Inferior parietal cortex (tissue), 1 donor: ENCODE data around the gene SLC6A15.

Source experiments
- DNase-seq: peaks from one replicate; pipeline ENCODE4 v3.0.0-alpha.2; 2016; ENCODE audit errors: extremely low spot score

SLC6A15 gene

DNA sequence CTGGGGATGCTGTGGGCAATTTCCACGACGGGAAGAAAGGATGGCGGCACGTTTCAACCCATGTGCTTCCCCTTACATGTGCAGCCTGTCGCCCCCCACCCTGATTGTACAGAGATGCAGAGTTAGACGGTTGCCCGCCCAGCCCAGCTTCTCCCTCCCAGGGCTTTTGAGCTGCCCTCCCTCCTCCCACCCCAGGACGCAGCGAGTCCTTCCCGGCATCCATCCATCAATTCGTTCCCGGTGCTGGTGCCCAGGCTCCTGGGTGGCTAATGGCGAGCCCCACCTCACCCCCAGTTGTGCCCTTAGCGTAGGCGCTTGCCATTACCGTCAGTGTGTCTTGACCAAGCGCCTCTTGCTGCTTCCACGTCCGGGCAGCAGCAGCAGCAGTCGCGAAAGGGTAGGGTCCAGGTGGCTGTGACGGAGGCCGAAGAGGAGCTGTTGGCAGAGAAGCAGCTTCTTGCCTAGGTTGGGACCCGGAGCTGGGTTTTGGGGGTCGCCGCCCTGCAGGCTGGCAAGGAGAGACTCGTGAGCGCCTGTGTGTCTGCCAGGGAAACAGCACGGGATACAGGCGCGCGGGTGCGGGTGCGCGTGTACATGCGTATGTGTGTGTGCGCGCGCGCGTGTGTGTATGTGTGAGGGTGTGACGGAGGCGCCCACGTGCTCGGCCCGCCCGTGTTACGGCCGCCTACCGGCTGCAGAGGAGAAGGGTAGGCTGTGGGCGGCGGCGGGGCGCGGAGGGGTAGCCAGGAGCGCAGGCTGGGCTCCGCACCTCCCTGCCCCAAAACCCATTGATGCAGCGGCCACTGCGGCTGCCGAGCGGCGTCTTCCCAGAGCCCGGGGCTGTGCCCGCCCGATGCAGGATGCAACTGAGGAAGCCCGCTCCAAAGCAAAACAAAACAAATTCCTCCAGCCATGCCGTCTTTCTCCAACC lies at the start of gene SLC6A15:
Gene SLC6A15, minus strand, starts transcription at position 602 of the 931 bp plus-strand sequence. CDS start 20,679 bp downstream, outside the sequence.
- peak; percentile 73 for DNase-seq

DNA sequence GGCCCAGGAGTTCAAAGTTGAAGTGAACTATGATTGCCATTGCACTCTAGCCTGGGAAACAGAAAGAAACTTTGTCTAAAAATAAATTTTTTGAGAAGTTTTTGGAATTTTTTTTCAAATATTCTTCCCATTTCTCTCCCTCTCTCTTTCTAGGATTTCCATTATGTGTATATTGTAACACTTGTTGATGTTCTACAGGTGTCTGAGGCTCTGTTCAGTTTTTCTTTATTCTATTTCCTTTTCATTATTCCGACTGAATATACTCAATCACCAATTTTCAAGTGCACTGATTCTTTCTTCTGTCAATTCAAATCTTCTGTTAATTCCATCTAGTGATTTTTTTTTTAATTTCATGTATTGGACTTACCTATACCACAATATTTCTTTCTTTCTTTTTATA lies 48.3 kb upstream of the SLC6A15 start:
- DNase-seq, result no peak

DNA sequence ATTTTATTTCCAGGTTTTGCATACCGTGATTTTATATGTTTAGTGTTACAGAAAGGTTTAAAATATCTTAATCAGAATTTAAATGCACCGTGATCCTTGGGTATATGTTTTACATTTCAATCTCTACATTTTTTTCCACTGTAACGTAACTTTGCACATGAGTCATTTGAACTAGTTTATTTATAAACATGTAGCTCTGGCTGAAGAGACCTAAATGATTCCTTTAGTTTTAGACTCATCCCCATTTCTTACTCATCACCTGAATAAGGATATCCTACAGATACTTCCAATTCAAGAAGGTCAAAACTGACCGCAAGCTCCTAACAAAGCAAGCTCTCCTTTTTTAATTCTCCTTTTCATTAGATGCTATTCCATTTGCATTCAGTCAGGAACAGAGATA lies 42.7 kb upstream of the SLC6A15 start:
- DNase-seq, result no peak

DNA sequence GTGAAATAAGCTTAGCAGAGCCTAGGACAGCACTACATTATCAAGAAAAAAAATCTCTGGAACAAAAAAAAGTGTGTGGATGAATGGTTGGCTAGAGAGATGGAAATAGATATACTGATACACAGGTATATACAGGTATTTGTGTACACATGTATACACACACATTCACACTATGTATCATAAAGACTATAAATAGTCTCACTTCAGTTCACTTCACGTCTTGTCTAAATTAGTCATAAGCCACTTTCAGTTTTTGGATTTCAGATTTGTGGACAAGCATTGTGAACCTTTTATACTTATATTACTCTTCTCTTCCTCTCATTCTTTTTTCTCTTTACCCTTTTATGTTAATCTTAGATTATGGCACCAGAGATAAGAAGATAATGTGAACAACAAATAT lies 41.8 kb upstream of the SLC6A15 start:
- no peak for DNase-seq

DNA sequence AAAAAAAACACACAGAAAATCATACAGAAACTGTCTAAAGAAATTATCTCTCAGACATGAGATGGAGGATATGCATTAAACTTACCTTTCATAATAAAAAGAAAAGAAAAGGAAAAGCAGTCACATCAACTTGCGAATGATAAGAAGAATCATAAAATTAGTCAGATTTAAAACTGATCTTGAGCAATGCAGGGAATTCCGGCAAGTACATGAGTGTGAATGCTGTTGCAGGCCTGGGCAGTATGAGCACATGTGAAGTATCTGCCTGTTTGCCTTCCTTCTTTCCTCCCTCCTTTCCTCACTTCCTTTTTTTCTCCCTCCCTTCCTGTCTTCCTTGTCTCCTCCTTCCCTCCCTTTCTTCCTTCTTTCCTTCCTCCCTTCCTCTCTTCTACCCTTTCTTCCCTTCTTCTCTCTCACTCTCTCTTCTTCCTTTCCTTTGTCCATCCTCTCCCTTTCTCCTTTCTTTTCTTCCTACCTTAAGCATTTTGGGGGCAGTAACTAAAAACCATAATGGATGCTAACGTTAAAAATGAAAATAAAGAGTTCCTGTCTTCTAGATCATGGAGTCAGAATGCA lies 38.5 kb upstream of the SLC6A15 start:
- no peak for DNase-seq

DNA sequence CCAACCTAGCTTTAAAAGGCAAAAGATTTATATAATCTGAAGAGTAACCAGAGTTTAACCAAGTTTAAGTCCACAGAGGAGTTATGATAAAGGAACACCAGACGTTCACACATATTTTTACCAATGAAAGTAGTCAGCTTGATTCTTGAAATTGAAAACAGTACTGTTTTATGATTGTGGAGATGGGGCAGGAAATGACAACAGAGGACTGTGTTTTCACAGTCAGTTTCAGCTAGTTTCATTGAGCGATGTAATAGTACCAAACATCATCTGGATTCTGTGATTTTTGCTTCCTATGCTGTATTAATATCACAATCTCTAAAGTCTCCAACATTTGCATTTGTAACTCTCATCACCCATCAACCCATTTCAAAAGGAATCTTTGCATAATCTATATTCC lies 34.2 kb upstream of the SLC6A15 start:
- DNase-seq, result no peak

DNA sequence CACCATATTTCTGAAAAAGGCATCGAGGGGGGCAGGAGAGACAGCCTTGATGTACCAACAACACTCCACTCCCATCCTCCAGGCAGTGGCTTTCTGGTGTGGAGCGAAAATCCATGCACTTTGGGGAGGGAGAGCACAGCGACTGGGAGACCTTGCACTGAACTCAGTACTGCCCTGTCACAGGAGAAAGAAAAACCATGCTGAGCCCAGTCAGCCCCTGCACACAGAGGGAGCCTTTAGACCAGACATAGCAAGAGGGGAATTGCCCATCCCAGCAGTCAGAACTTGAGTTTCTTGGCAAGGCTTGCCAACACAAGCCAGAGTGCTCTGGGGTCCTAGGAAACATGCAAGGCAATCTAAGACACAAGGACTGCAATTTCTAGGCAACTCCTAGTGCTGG lies 24.8 kb upstream of the SLC6A15 start:
- DNase-seq, result no peak

DNA sequence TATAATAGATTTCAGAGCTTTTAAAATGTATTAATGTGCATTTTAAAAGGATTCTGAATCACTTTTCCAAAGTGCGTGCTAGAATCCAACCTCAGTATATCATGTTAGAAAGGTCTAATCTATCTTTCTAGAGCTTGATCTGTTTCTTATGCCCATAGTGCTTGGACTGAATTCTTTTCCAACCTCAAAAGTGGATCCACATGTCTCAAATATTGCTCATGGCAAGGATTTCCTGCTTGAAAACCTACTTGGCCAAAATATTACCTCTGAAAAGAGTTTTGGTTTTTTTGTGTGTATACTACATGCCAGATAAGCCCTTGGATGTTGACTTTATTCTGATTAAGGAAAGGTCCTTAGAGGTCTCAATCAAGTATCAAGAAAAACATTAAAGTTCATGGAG lies 16.9 kb upstream of the SLC6A15 start:
- no peak for DNase-seq

DNA sequence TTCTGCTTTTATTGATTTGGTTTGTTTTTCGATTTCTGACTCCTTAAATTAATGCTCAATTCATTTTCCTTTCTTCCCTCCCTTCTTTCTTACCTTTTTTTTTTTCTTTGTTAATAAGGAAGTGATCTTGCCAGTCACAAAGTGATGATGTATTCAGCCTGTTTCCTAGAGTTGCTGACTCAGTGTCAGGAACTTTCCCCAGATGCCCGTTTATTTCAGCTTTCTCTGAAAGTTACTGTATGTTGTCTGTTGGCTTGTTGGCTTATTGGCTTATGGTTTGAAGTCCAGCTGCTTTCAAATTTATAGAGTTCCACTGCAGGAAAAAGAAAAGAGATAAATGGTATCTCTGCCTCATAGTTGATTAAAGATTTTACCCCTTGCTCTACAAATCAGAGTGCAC lies 12.4 kb upstream of the SLC6A15 start:
- no peak for DNase-seq

DNA sequence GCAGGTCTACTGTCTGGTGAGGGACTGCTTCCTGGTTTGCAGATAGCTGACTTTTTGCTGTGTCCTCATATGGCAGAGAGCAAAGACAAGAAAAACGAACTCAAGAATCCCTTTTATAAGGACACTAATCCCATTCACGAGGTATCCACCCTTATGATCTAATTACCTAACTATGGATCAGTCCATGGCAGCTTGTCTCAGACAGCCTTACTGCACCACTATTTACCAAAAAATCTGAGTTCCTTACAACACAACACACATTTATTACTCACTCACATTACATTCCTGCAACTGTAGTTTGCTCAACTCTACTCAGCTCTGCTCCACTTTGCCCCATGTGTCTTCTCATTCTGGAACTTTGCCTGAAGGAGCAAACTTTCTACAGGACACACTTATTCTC lies 10.1 kb upstream of the SLC6A15 start:
- no peak for DNase-seq

DNA sequence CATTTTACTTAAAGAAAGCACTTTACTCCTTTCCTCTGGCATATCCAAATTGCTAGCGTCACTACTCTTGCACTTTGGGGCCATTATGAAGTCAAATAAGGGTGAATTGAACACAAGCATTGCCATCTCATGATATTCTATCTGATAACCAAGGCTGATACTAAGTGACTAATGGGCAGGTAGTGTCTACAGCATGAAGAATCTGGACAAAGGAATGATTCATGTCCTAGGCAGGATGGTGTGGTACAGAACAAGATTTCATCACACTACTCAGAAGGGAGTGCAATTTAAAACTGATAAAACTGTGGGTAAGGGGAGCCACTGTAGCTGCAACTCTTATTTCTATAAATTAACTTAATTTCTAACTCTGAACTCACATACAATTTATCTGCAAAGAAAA lies 7.7 kb upstream of the SLC6A15 start:
- DNase-seq, result no peak

DNA sequence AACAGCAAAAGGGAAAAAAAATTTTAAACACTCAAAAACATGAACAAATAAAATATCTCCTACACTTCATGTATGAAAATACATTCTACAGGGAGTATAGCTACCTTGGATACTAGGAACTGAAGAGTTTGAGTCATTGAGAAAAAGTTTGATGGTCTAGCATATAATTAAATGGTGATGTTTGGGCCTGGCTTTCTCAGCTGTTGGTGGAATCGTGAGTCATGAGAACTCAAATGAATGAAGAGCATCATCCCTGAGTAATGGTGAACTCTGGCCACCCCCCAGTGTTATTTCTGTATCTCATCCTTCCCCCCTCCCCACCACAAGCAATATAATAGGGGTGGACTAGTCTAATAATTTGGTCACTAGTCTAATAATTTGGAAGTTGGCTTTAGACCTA lies 6.7 kb upstream of the SLC6A15 start:
- no peak for DNase-seq

DNA sequence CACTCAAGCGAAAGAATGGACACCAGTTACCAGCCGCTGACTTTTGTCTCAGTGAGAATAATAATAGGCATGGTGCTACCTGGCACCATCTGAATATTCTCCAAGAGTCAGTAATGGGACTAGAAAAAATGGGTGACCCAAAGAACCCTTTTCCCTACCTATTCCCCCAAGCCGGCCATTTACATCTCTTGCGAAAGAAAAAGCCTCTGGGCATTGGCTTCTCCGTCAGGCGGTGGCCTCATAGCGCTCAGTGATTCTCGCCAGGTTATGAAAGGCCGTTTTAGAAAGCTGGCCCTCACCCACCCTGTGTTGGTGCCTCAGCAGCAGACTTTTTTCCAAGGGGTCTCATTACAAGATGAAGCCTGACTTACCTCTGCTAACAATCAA lies 523 bp upstream of the SLC6A15 start:
- no peak for DNase-seq

DNA sequence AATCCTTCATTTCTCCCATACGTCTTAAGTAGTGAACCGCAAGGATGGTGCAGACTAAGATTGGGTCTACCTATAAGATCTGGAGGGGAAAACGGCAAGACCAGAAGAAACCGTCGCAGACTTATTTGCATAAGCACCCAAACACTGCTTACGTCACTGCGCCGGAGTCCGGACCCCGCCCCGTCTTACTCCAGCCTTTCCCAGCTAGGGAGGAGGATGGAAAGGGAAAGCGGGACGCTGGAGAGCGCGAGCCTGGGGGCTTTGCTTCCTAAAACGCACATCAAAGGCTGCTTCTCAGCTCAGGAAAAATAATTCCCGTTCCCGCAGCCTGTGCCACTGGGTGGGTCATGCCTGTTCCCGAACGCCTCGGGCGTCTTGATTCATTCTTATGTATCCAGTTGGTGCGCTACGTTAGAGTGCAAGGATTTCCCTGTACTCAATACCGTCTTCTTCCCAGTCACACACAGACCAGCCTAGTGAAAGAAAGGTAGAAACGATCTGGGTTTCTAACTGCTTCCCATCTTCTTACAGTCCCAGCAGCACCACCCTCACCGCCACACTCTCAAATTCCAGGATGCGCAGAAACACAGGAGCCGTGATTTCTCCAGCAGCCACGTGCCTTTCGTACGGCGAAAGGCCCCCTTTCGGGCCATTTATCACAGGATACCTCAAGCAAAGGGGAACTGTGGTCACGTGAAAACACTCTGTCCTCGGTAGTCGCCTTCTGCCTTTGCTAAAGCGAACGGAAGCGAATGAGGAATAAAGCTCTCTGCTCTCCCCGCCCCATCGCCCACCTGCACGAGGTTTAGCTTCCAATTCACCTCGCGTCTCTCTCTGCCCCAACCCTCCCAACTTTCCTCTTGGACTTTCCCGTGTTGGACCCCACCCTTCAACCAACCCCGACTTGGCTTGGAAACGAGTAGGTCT lies 1.1 kb downstream of the SLC6A15 start:
- DNase-seq, result peak; percentile 80

DNA sequence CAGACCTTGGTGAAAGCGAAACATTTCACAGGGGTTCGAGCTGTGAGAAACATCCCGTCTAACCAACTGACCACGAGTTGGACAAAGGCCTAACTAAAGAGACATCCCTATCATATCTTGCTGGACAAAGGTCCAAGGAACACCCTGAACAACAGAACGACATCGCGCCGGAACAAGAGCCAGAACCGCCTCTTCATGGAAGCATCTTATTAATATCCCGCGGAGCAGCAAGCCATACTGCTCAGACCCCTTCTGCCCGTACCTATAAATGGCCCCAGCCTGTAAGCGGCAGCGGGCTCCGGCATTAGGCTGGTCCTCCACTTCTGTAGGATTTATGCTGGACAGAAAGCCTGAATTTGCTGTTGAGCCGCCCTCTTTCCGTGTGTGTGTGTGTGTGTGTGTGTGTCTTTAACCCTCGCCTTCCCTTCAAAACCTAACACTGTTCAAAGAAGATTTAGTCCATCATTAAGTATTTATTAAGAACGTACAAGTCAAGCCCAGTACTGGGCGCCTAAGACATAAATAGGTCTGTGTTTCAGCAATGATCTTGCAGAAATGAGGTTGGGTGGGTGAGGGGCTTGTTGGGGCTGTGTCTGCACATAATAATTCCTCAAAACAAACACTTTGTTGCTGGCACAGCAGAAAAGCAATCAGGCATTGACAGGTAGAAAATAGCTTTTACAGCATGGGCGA lies 1.9 kb downstream of the SLC6A15 start:
- DNase-seq, result peak; percentile 38

DNA sequence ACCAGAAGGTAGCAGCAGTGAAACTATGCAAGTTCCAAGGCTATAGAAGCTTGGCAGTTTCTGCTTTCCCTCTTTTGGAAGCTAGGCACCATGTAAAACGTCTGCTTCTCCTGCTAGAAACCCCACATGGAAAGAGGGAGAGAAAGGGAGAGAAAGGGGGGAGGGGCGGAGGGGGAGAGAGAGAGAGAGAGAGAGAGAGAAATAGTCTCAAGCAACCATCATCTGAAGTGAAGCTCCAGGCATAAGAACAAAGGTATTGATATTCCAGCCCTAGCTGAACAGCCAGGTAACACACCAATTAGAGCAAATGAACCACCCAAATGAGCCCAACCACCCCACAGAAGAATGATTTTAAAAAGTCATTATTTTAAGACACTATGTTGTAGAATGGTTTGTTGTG lies 8.5 kb downstream of the SLC6A15 start:
- no peak for DNase-seq

DNA sequence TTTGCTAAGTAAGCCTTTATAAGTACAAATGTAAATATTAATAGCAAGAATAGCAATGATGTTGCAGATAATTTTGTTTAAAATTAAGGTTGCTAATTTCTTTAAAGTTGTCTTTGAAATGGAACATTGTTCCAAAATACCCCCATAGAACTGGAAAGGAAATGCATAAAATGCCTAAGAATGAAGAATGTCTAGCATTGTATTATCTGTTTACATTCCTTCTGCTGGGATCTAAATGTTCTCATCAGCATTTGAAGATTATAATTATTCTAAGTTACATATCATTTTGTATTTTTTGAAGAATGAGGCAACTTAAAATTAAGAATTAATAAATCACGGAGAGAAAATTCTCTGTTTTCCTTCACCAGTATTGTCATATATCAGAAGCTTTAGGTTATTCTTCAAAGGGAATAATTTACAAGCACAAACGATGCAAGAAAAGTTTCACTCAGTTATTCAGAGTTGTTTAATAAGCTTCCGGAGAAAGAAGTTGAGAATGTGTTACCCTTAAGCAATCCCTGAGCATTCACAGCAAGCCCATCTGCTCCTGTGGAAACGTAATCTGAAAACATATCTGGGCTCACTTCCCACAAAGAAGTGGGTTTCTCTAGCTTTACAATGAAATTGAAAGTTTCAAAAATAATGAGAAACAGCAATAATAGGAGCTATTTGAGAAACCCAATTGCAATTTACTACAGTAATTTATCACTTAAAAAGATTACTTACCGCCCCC lies 21.3 kb downstream of the SLC6A15 start:
- DNase-seq, result no peak

DNA sequence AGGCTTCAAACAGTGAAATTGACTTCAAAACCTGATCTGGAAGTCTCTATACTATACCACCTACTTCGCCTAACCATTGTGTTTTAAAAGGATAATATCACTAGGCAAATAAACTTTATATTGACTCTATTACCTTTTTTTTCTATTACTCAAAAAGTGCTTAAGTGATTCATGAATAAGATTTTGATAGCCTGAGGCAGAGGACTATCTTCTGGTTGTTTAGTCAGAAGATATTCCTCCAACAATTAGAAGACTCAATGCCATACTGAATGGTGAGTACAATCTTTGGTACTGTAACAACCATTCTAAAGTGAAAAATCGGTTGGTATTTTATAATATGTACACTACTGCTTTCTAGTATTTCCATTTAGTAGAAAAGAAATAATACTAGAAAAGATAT lies 22.8 kb downstream of the SLC6A15 start:
- DNase-seq, result no peak

DNA sequence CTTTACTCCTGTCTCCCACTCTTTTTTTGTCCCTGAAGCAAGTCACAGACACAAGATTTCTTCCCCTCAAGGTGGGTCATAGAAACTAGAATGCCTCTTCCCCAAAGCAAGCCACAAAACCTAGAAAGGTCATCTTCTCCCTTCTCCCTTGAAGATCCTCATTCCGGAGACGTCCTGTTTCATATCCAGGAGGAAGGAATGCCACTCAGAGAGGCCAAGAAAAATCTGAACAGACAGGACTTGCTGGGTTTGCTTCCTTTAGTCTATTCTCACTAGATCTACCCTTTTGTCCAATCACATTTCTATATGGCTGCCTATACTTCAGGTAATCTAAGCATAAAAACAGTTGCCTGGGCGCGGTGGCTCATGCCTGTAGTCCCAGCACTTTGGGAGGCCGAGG lies 23.7 kb downstream of the SLC6A15 start:
- DNase-seq, result no peak

DNA sequence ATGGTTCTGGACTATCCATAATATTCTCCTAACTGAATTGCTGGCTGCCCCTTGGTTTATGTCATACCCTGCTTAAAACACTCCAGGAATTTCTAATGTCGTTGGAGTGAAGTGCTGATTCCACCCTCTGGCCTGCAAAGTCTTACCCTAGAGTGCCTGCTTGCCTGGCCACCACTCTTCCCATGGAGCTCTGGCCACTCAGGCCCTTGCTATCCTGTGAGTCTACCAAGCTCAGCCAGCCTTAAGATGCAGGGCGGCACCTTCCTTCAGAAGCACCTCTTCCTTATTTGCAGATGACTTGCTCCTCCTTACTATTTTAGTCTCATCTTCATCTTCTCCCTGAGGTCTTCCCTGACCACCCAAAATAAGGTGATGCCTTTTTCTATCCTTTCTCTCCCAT lies 35.3 kb downstream of the SLC6A15 start:
- DNase-seq, result no peak

DNA sequence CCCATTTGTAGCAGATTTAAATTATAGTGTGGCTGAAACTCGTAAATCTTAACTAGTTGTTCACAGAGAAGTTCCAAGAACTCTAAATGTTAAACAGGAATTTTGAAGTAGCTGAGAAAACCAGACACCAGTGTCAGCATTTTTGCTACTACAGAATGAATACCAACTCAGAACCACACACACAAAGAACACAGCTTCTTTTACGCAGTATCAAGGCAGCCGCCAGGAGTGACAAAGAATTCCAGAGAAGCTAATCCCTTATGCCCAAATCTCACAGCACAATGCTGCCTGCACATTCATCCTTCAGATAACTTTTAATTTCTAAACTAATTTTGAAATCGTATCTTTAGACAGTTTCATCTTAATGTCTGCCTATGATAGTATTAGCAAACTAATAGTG lies 37.4 kb downstream of the SLC6A15 start:
- DNase-seq, result no peak
